ENCODE measurements around the gene COL28A1.

Gene COL28A1

DNA sequence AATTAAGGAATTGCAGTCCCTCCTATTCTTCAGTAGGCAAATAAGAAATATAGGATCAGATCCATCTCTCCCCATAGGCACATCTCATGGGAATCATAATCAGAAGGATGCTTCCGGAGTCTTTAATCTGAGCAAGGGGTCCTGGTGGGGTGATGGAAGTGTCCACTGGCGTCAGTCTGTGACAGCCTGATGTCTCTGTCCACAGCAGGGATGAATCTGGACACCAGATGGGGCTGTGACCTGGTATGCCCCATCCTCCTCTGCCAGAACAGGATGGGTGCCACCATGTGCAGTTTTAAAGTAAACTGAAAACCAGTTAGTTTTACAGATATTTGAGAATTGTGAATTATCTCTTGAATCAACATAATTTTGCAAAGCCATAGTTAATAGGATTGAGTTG lies 204.7 kb downstream of the COL28A1 start:
- no peak for DNase-seq (ENCODE audit: low read depth)

DNA sequence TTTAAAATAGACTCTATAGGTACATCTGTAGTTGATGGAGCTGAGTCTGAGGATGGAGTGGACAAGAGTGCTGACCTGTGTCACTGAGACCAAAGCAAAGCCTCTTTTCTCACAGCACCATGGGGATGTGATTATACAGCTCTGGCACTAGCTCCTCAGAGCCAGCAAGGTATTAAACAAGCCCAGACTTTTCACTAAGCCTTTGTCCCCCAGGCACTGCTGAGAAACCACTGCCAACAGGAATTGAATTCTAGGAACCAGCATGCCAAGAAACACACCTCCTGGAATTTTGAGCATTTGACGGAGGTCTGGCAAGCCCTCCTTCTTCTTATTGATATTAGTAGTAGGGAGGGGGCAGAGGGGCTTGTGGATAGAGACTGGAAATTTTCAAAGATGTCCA lies 206.3 kb downstream of the COL28A1 start:
- no peak for DNase-seq (ENCODE audit: low read depth)

DNA sequence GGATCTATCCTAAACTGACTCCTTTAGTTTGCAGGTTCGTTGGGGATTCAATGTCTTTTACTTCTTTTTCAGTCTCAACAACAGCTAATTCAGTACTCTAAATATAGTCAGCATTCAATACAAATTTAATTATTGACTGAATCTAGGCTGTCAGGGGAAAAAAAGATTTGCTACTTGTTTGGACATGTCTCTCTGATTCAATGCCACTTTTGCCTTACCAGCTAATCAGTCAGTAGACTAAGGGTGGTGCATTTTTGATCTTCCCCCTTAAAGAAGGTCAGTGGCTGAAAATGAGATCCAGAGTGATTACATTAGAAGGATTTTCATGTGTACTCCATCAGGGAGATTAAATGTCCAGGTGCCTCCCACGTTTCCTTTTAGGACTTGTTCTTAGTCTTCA lies 208.2 kb downstream of the COL28A1 start:
- no peak for DNase-seq (ENCODE audit: low read depth)

DNA sequence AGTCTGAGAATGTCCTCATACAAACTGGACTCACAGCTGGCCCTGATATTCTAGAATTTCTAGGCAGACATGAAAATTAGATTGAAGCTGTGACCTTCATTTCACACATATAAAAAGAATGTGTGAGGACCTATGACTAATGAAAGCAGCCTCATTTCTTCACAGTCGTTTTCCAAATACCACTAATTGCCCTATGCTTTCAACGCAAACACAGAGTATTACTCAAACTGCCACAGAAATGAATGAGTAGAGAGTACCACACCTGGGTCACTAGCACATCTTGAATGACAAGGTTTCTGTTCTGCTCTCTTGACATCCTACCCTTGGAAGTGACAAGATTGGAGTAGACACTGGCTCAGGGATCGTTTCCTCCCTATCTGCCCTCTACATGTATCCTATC lies 211.0 kb downstream of the COL28A1 start:
- no peak for DNase-seq (ENCODE audit: low read depth)

DNA sequence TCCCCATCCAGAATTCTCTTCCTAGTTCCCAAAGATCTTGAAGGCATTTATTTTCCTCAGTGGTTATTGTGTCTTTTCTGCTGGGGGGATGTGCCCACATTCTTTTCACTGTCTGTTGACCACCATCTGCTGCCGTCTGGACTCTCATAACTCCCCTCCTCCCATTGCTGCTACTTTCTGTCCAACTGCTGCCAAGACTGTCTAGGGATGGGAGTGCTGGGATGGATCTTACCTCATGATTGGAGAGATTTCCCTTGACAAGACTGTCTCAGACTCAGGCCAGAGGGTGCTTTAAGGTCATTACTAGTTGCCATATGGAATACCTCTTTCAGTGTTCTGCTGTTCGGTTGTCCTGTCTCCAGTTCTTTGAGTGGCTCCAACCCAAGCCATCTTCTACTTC lies 211.8 kb downstream of the COL28A1 start:
- DNase-seq (ENCODE audit: low read depth): no peak

DNA sequence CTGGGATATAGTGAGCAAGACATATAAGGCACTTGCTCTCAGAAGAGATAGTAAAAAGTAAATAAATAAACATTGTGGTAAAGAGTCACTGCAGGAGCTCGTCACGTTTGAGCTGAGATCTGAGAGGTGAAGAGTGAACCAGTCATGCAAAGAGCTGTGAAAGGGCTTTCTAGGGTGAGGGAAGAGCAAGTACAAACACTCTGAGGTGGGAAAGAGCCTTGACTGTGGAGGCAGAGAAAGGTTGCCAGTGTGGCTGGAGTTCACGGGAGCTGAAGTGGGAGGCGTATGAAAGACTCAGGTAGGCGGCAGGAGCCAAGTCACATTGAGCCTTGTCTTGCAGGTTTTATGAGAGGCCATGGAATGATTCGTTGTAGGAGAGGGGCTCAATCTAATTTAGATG lies 212.3 kb downstream of the COL28A1 start:
- no peak for DNase-seq (ENCODE audit: low read depth)

DNA sequence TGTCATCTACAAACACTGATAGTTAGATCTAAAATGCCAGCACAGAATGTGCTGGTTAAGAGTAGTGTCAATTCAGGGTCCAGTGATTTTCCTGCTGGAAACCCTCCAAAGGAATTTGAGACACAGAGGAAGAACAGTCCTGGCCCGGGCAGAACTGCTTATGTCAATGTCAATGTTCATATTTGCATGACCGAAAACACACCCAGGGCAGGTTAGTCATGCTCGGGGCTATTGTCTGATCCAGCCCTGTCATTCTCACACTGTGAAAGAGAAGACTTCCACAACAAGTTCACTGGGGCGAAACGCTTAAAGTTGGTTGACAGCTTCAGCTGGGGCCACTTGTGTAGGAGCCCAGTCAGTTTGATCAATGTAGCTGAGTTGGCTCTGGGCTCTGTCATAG lies 214.0 kb downstream of the COL28A1 start:
- no peak for DNase-seq (ENCODE audit: low read depth)

DNA sequence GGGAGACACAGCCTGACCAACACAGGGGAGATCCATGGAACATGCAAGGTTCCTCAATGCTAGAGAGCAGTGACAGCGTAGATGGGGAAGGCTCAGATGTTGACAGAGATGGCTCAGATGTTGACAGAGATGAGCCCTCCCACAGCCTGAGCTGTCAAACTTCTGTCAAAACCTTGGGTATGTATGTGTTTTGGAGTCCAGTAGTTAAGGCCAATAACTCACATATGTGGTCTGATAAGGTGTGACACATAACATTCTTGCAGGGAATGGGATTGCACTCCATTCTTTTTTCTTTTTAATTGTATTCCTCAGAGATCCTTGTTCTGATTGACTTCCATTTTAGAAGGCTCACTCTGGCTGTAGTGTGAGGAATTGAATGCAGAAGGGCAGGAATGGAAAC lies 217.1 kb downstream of the COL28A1 start:
- no peak for DNase-seq (ENCODE audit: low read depth)

DNA sequence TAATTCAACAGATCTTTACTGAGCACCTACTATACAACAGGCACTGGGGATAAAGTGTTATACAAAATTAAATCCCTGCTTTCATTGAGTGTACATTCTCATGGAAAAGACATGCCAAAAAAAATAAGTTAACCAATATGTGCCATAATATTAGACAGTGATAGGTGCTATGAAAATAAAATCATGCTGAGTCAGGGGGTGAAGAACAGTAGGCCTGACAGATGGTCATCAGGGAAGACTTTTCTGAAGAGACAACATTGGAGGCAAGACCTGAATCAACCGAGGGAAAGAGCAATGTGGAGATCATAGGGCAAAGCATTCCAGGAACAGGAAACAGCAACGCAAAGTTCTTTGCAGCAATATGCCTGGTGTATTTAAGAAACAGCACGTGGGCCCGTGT lies 217.8 kb downstream of the COL28A1 start:
- DNase-seq (ENCODE audit: low read depth): no peak

DNA sequence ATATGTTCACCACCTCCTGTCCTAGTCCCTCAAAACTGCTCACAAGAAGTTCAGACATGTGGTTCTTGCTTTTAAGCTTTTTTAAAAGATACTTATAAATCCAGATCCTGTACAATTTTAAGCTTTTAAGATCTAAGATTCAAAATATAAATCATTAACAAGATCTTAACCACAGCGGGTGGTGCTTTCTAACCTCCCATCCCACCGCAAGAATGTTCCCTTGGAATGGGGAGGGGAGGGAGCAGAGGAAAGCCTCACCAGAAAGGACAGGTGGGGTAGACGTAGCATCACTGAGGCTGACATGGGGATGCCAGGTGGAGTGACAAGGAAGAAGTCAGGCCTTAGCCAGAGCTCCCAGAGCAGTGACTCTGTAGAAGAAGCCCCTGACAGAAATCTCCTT lies 219.8 kb downstream of the COL28A1 start:
- no peak for DNase-seq (ENCODE audit: low read depth)

DNA sequence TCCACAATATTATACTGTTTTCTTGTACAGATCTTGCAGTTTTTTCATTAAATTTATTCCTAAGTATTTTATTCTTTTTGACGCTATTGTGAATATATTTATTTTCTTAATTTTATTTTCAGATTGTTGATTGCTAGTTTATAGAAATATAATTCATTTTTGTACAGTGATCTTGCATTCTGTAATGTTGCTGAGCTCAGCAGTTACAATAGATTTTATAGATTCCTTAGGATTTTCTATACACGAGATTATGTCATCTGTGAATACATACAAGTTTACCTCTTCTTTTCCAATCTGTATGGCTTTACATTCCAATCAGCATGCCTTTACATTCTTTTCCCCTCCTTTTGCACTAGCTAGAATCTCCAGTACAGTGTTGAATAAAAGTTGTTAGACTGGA lies 223.3 kb downstream of the COL28A1 start:
- DNase-seq (ENCODE audit: low read depth): no peak

DNA sequence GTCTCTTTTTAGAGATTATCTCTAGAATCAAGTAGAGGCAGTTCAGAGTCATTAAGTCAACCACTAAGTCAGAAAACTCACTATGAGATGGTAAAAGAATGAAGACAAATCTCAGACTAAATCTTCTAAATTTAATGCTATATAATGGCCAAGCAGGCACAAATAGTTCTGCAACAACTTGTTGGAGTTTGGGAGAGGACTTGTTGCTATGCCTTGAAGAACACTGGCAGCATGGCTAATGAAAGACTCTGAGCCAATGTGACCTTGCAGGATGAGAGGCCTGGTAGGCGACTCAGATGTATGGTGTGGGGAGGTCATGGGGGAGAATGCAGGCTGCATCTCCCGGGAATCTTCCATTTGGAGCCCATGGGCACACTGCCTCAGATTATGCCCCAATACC lies 224.7 kb downstream of the COL28A1 start:
- DNase-seq (ENCODE audit: low read depth): no peak

DNA sequence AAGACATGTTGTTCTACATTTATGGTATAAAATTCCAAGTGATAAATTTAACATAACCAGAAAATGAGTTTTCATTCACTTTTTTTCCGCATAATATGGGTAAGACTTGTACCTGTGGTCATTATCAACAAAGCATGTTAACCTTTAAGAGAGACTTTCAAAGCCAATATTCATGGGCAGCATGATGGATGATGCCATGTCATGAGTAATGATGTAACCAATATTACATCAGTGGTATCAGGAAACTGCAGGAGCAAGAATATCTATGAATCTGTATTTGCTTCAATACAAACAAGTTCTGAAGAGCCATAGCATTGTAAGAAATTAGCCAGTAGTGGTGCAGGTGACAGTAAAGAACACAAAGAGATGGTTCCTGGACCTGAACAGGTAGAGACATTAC lies 226.5 kb downstream of the COL28A1 start:
- DNase-seq (ENCODE audit: low read depth): no peak
